Esophagus squamous epithelium (tissue), 4 donors: ENCODE data around the gene TPD52L2.
"Not testable (repeated sequence)": the region's sequence is repeated elsewhere in the genome, so short reads cannot be mapped to it uniquely, and the experiment has no call there.

Source experiments
- POLR2A ChIP-seq, 4 donors: fragments of 450-650 bp; IDR thresholded peaks; one replicate each; pipeline ENCODE4 v1.6.1; 2017; ENCODE audit warnings: antibody characterized with exemption in 4 of 4, mild to moderate bottlenecking in 4 of 4, moderate library complexity in 3 of 4
- TF ChIP-seq, protein P1 (sequence below), 6 experiments: fragments of 450-650 bp in 4 of 6; fragments of 200-600 bp in 2 of 6; sonication (generic) in 2 of 6; IDR thresholded peaks; one replicate each; pipeline ENCODE4 v1.5.1; 2016 to 2019; ENCODE audit warnings: antibody characterized with exemption in 6 of 6, mild to moderate bottlenecking in 4 of 6, moderate library complexity in 4 of 6

GRCh38 chr20:63916371-63916939, 51.4 kb downstream of the TPD52L2 start:
- TF ChIP-seq, protein P1, sequence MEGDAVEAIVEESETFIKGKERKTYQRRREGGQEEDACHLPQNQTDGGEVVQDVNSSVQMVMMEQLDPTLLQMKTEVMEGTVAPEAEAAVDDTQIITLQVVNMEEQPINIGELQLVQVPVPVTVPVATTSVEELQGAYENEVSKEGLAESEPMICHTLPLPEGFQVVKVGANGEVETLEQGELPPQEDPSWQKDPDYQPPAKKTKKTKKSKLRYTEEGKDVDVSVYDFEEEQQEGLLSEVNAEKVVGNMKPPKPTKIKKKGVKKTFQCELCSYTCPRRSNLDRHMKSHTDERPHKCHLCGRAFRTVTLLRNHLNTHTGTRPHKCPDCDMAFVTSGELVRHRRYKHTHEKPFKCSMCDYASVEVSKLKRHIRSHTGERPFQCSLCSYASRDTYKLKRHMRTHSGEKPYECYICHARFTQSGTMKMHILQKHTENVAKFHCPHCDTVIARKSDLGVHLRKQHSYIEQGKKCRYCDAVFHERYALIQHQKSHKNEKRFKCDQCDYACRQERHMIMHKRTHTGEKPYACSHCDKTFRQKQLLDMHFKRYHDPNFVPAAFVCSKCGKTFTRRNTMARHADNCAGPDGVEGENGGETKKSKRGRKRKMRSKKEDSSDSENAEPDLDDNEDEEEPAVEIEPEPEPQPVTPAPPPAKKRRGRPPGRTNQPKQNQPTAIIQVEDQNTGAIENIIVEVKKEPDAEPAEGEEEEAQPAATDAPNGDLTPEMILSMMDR (IDR thresholded peaks at IDR 0.05) = not testable (repeated sequence)
- not testable (repeated sequence) for TF ChIP-seq POLR2A (IDR thresholded peaks at IDR 0.05)
